H1 (cell line): ENCODE results near the gene ATP5F1E. TPM values are rescaled to one million over a fixed set of nuclear protein-coding genes. Genes with fewer than 3 reads are reported as not detected.

Source experiments
- CTCF ChIA-PET: fragments of 300-600 bp; sonication (Branson Sonifier 250); formaldehyde crosslinking; loops from one replicate; lab custom pipeline; 2021; ENCODE audit not compliant: partially characterized antibody; lab: Charles Lee
- POLR2A ChIA-PET: fragments of 300-600 bp; sonication (Branson Sonifier 250); formaldehyde crosslinking; loops from one replicate; lab custom pipeline; 2021; ENCODE audit warnings: inconsistent platforms; ENCODE audit not compliant: partially characterized antibody; lab: Charles Lee
- DNase-seq, 2 experiments: peaks; one replicate each; pipeline versions ENCODE4 v3.0.0 to v3.0.0-alpha.2; 2010 to 2022; ENCODE audit warnings: low spot score in 2 of 2, low read depth in 1 of 2, mixed read lengths in 1 of 2
- FAIRE-seq: peaks from 2 replicates; lab custom pipeline; 2011; peaks lifted over from hg19 to GRCh38; lab: Jason Lieb, UNC
- H2AFZ ChIP-seq: 2 replicates; pipeline ENCODE4 v1.8.1; 2012; ENCODE audit warnings: low read length, inconsistent platforms
- H2AK5ac ChIP-seq: 2 replicates; pipeline ENCODE4 v1.6.1; 2013; ENCODE audit warnings: low read depth, low read length
- H2BK120ac ChIP-seq: replicated peaks from 2 replicates; pipeline ENCODE3; 2013; ENCODE audit warnings: low read depth, low read length, inconsistent platforms
- H2BK12ac ChIP-seq: 2 replicates; pipeline ENCODE4 v1.6.1; 2013; ENCODE audit warnings: low read depth, low read length
- H2BK15ac ChIP-seq: 2 replicates; pipeline ENCODE4 v1.6.1; 2013; ENCODE audit warnings: low read length
- H2BK20ac ChIP-seq: 2 replicates; pipeline ENCODE4 v1.6.1; 2013; ENCODE audit warnings: low read length
- H2BK5ac ChIP-seq: 2 replicates; pipeline ENCODE4 v1.6.1; 2013; ENCODE audit warnings: low read depth, low read length
- H3K14ac ChIP-seq: 2 replicates; pipeline ENCODE4 v1.6.1; 2013; ENCODE audit warnings: inconsistent platforms; ENCODE audit not compliant: insufficient read length
- H3K18ac ChIP-seq: 2 replicates; pipeline ENCODE4 v1.6.1; 2013; ENCODE audit warnings: low read length; ENCODE audit errors: extremely low read depth
- H3K23ac ChIP-seq: 2 replicates; pipeline ENCODE4 v1.6.1; 2013; ENCODE audit warnings: inconsistent platforms; ENCODE audit not compliant: insufficient read length
- H3K23me2 ChIP-seq: 2 replicates; pipeline ENCODE4 v1.6.1; 2013; ENCODE audit warnings: low read depth, low read length
- H3K27ac ChIP-seq: 2 replicates; pipeline ENCODE4 v1.6.1; 2011; ENCODE audit warnings: low read depth, low read length, inconsistent platforms
- H3K27me3 ChIP-seq, 4 experiments: replicated peaks in 1 of 4; 1 replicate in 1 of 4; 2 replicates in 3 of 4; pipeline versions ENCODE4 v1.6.1 to v1.8.1; 2011 to 2013; ENCODE audit warnings: low read length in 3 of 4, mild to moderate bottlenecking in 3 of 4, inconsistent platforms in 2 of 4, mixed read lengths in 2 of 4, moderate library complexity in 1 of 4; ENCODE audit not compliant: control insufficient read depth in 3 of 4, insufficient read depth in 3 of 4; ENCODE audit errors: extremely low read depth in 1 of 4
- H3K36me3 ChIP-seq, 4 experiments: 2 replicates each; pipeline versions ENCODE4 v1.6.1 to v1.8.1; 2011 to 2013; ENCODE audit warnings: mild to moderate bottlenecking in 4 of 4, low read length in 3 of 4, moderate library complexity in 2 of 4, control low read depth in 1 of 4, inconsistent platforms in 1 of 4; ENCODE audit not compliant: insufficient read depth in 4 of 4, control insufficient read depth in 2 of 4
- H3K4ac ChIP-seq: replicated peaks from 2 replicates; pipeline ENCODE3; 2013; ENCODE audit warnings: low read length, low read depth, mixed read lengths, inconsistent platforms; ENCODE audit not compliant: insufficient read length
- H3K4me1 ChIP-seq, 4 experiments: replicated peaks in 1 of 4; 1 replicate in 1 of 4; 2 replicates in 3 of 4; pipeline versions ENCODE4 v1.6.1 to v1.8.1; 2011 to 2013; ENCODE audit warnings: low read length in 3 of 4, inconsistent platforms in 2 of 4, mixed read lengths in 1 of 4; ENCODE audit not compliant: insufficient read depth in 4 of 4, control insufficient read depth in 3 of 4
- H3K4me2 ChIP-seq, 2 experiments: 2 replicates each; pipeline versions ENCODE4 v1.6.1 to v1.8.1; 2011 to 2013; ENCODE audit warnings: low read depth in 2 of 2, low read length in 2 of 2, control low read depth in 1 of 2, inconsistent platforms in 1 of 2, mild to moderate bottlenecking in 1 of 2; ENCODE audit not compliant: insufficient read depth in 1 of 2
- H3K4me3 ChIP-seq, 4 experiments: fragments of 200-600, 300-600 bp in 1 of 4; sonication (generic), shearing (Covaris generic), sonication (Bioruptor Twin) in 1 of 4; 2 replicates each; pipeline versions ENCODE4 v1.5.1 to v1.8.1; 2011 to 2016; ENCODE audit warnings: low read length in 4 of 4, low read depth in 3 of 4, control low read depth in 2 of 4, inconsistent platforms in 2 of 4, mild to moderate bottlenecking in 2 of 4, mixed read lengths in 1 of 4, moderate library complexity in 1 of 4; ENCODE audit not compliant: insufficient read depth in 2 of 4; ENCODE audit errors: extremely low read depth in 1 of 4
- H3K56ac ChIP-seq: replicated peaks from 2 replicates; pipeline ENCODE3; 2013; ENCODE audit warnings: low read depth, mild to moderate bottlenecking, mixed read lengths, low read length, inconsistent platforms; ENCODE audit not compliant: insufficient read length
- H3K79me1 ChIP-seq: 2 replicates; pipeline ENCODE4 v1.6.1; 2013; ENCODE audit warnings: low read depth, low read length, control low read depth
- H3K79me2 ChIP-seq, 2 experiments: 2 replicates each; pipeline versions ENCODE4 v1.6.1 to v1.8.1; 2012 to 2013; ENCODE audit warnings: low read length in 2 of 2, mild to moderate bottlenecking in 2 of 2, inconsistent platforms in 1 of 2; ENCODE audit not compliant: insufficient read depth in 2 of 2, control insufficient read depth in 1 of 2
- H3K9ac ChIP-seq, 4 experiments: replicated peaks in 1 of 4; 1 replicate in 1 of 4; 2 replicates in 3 of 4; pipeline versions ENCODE4 v1.6.1 to v1.8.1; 2011 to 2013; ENCODE audit warnings: low read depth in 3 of 4, low read length in 3 of 4, control low read depth in 2 of 4, mild to moderate bottlenecking in 2 of 4, moderate library complexity in 2 of 4, inconsistent platforms in 1 of 4; ENCODE audit errors: extremely low read depth in 1 of 4
- H3K9me3 ChIP-seq, 2 experiments: 2 replicates each; pipeline versions ENCODE4 v1.6.1 to v1.8.1; 2012 to 2013; ENCODE audit warnings: mild to moderate bottlenecking in 2 of 2, moderate library complexity in 2 of 2, control low read depth in 1 of 2, inconsistent platforms in 1 of 2, low read depth in 1 of 2, low read length in 1 of 2, mixed read lengths in 1 of 2; ENCODE audit not compliant: insufficient read depth in 2 of 2
- H4K20me1 ChIP-seq, 2 experiments: replicated peaks in 1 of 2; 2 replicates each; pipeline versions ENCODE3 to v1.8.1; 2011 to 2013; ENCODE audit warnings: inconsistent platforms in 2 of 2, low read length in 2 of 2, mild to moderate bottlenecking in 1 of 2; ENCODE audit not compliant: insufficient read depth in 2 of 2, control insufficient read depth in 1 of 2
- H4K5ac ChIP-seq: 2 replicates; pipeline ENCODE4 v1.6.1; 2013; ENCODE audit warnings: low read length, low read depth, mixed read lengths, inconsistent platforms; ENCODE audit not compliant: insufficient read length
- H4K8ac ChIP-seq: 2 replicates; pipeline ENCODE4 v1.8.0; 2013; ENCODE audit warnings: mild to moderate bottlenecking, moderate library complexity, low read length, inconsistent platforms; ENCODE audit not compliant: insufficient read depth; ENCODE audit errors: extremely low read depth
- H4K91ac ChIP-seq: replicated peaks from 2 replicates; pipeline ENCODE3; 2013; ENCODE audit warnings: low read length, mixed read lengths, inconsistent platforms; ENCODE audit not compliant: insufficient read length
- TAF1 ChIP-seq: IDR thresholded peaks from 2 replicates; pipeline ENCODE4 v1.6.1; 2011; ENCODE audit warnings: mild to moderate bottlenecking, low read depth, low read length
- WGBS, 2 experiments: shearing (Covaris generic) in 1 of 2; methylation state at CpG; one replicate each; pipeline versions ENCODE4 v1.1.6 to v1.1.7; 2013 to 2015; ENCODE audit warnings: low lambda C conversion rate in 2 of 2, mixed read lengths in 2 of 2, inconsistent platforms in 1 of 2, low coverage in 1 of 2, missing lambda C conversion rate in 1 of 2; ENCODE audit not compliant: insufficient replicate concordance in 2 of 2, insufficient coverage in 1 of 2, insufficient read length in 1 of 2; ENCODE audit errors: extremely low coverage in 1 of 2, missing lambda C conversion rate in 1 of 2; 5-methylcytosine and 5-hydroxymethylcytosine counted together
- polyA plus RNA-seq, 7 experiments: library from polyadenylated mRNA; depleted of rRNA in 3 of 7; stranded (reverse) in 5 of 7; unstranded in 2 of 7; fragments of >200 nt in 5 of 7; fragments of 200-250 nt in 2 of 7; gene quantifications; 1 replicate in 5 of 7; 2 replicates in 1 of 7; 4 replicates in 1 of 7; pipeline versions ENCODE4 v1.2.1 to v1.2.3, GENCODE V29; 2011 to 2013; ENCODE audit warnings: missing spikeins in 2 of 7, mixed read lengths in 2 of 7
- total RNA-seq: library from RNA; stranded (reverse); fragmentation: NEBNext Ultra II Directional; extraction: Animal tissue kit (Norgen Biotek cat#: 25700); gene quantifications from 2 replicates; pipeline ENCODE4 v1.2.1, GENCODE V29; 2021

The ATP5F1E gene
- total and polyA plus RNA-seq, 2 of the 8 experiments (the other 6 are each of a cell fraction or from before 2014, with no cell fraction given) = 15.7 to 47.8 TPM

- Histone ChIP-seq H4K20me1 (peaks cover 9 to 13% of the 10 kb centered on the region in 2 experiments), H4K5ac (no peak overlapping the region), H3K27me3 (peaks cover 0 to 9% (median 4%) of the 10 kb centered on the region in 4 experiments; a peak in 3 of 7 replicates), H3K23me2 (peaks cover 6% of the 10 kb centered on the region), H4K8ac (no peak overlapping the region), H3K4ac (no peak overlapping the region), H3K14ac (no peak overlapping the region), H3K9ac (no peak overlapping the region), H2BK120ac (no peak overlapping the region), H4K91ac (no peak overlapping the region), H3K23ac (no peak overlapping the region), H2BK12ac (no peak overlapping the region), H3K9me3 (no peaks in the 10 kb centered on the region), H2AFZ (no peak overlapping the region), H2BK20ac (no peak overlapping the region), H3K79me1 (peaks cover 5% of the 10 kb centered on the region), H3K36me3 (peaks cover 2 to 46% (median 15%) of the 10 kb centered on the region in 4 experiments; a peak in 6 of 8 replicates), H2BK15ac (no peak overlapping the region), H2BK5ac (no peak overlapping the region), H3K18ac (no peak overlapping the region), H3K27ac (no peak overlapping the region), H3K79me2 (peaks cover 6 to 13% of the 10 kb centered on the region in 2 experiments; a peak in 3 of 4 replicates), H2AK5ac (no peak overlapping the region), H3K4me1 (peaks cover 0 to 6% (median 2%) of the 10 kb centered on the region in 4 experiments; a peak in 4 of 7 replicates), H3K4me2 (no peak overlapping the region), H3K4me3 (no peak overlapping the region), H3K56ac (no peak overlapping the region)
- DNase-seq (no peak), FAIRE-seq (no peak)
- 96% methylated on average over 8 of the region's 8 CpGs; no CpG with 5 or more reads in 1 of the 2 experiments for WGBS, 2 experiments
- POLR2A ChIA-PET = no interaction called here
- CTCF ChIA-PET = no interaction called here
- TF ChIP-seq TAF1 = no peak
Observed at GRCh38 chr20:59027741-59028320, 4.3 kb downstream of the ATP5F1E start.
